GM18498 (cell line): Measurements from ENCODE around the gene HNRNPD.
A peak's percentile ranks its signal among the peaks of the same experiment; 100 is the strongest.
"Not testable (repeated sequence)": the region's sequence is repeated elsewhere in the genome, so short reads cannot be mapped to it uniquely, and the experiment has no call there.

Experiments
- ATAC-seq: cut with Tn5 transposase; IDR thresholded peaks from one replicate; pipeline ENCODE4 v1.9.1; 2021; ENCODE audit warnings: mild to moderate bottlenecking, moderate library complexity; ENCODE audit not compliant: unreplicated experiment

HNRNPD gene, protein sequence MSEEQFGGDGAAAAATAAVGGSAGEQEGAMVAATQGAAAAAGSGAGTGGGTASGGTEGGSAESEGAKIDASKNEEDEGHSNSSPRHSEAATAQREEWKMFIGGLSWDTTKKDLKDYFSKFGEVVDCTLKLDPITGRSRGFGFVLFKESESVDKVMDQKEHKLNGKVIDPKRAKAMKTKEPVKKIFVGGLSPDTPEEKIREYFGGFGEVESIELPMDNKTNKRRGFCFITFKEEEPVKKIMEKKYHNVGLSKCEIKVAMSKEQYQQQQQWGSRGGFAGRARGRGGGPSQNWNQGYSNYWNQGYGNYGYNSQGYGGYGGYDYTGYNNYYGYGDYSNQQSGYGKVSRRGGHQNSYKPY

DNA sequence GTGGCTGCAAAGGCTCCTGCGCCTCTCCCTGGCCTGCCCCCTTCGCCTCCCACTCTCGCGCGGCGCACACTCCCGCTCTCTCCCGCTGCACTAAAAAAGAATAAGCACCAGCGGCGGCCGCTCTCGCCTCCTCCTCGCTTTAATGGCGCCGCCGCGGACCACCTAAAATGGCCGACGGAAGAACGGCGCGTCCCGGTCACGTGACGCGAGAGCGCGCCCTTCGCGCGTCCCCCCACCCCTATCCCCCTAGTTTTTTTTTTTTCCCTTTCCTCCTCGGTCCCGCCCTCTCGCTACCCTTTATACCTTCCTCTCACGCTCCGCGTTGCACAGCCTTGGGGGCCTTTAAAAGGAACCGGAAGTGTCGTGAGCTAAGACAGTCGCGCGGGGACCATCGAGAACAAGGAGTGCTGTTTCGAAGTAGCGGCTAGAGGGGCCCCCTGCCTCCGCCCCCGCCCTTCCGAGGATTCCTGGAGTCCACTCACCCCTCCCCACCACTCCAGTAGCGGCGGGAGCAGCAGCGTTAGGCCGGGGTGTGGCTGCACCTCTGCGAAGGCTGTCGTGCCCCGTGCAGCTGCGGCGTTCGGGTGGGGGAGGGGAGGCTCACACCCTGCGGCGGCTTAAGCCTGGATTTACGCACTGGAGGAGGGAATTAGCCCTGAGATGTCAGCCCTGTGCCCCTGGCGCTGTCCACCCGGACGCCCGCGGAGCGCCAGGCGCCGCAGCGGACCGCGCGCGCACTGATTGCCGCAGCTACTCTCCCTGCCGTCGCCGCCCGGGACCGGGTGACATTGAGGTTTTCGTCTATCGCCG, at the start of gene HNRNPD:
HNRNPD (minus strand) TSS at position 176 of the 810 bp plus-strand sequence. CDS start 313 bp downstream, outside the sequence.
- ATAC-seq: peak; percentile 93

- ATAC-seq: no peak
These were observed 48.8 kb upstream of the HNRNPD start for GRCh38 chr4:82422616-82423015.

GRCh38 chr4:82421796-82422560, 48.2 kb upstream of the HNRNPD start:
- ATAC-seq: no peak

DNA sequence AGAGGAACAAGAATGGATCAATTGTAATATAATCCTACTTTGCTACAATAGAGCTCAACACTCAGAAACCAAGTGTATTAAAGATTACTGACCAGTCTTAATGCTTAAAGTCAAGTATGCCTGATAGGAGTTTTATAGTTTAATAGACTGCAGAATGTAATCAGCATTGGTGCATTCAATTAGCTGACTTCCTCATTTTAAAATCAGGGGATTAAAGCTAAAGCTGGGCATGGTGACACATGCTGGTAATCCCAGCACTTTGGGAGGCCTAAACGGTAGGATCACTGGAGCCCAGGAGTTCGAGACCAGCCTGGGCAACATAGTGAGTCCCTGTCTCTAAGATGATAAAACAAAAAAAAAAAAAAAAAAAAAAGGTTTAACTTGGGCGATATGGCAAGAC, 45.7 kb upstream of the HNRNPD start:
- ATAC-seq: no peak

DNA sequence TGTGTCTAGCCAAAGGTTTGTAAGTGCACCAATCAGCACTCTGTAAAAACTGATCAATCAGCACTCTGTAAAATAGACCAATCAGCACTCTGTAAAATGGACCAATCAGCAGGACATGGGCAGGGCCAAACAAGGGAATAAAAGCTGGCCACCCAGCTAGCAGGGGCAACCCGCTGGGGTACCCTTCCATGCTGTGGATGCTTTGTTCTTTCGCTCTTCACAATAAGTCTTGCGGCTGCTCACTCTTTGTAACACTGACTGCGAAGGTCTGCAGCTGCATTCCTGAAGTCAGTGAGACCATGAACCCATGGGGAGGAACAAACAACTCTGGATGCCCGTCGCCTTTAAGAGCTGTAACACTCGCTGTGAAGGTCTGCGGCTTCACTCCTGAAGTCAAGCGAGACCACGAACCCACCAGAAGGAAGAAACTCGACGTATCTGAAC, 42.2 kb upstream of the HNRNPD start:
- no peak for ATAC-seq

- ATAC-seq: not testable (repeated sequence)
These were observed 41.3 kb upstream of the HNRNPD start for GRCh38 chr4:82415061-82415460.

- no peak for ATAC-seq
These were observed 29.9 kb upstream of the HNRNPD start for GRCh38 chr4:82403725-82404124.

DNA sequence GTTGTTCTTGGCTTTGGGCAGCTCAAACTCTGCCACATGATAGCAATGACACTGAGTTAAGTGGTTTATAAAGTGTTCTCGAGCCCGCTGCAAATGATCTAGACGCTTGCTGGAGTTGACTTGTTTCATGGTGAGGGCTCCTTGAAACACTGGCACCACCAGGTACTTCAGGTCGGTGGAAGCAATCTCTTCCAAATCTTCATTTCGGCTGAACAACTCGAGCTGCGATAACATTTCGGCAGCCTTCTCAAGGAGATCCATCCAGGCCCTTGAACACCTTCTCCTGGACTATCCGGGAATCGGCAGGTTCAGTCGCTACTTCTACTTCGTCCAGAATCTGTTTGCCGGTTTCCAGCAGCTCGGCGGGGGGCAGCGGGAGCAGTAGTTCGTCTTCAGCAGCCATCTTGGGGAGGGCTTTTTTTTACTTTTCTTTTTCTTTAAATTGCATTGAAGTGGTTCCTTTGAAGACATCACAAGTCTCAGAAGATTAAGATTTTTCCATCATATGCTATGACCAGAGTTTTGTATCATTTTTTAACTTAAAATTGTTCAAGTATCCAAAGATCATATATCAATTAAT, 28.5 kb upstream of the HNRNPD start:
- ATAC-seq: no peak

- ATAC-seq: no peak
These were observed 27.8 kb upstream of the HNRNPD start for GRCh38 chr4:82401600-82401999.

- peak; percentile 55 for ATAC-seq
These were observed 24.5 kb upstream of the HNRNPD start for GRCh38 chr4:82398263-82398662.

GRCh38 chr4:82397527-82397926, 23.7 kb upstream of the HNRNPD start:
- ATAC-seq: no peak

GRCh38 chr4:82394896-82395295, 21.1 kb upstream of the HNRNPD start:
- ATAC-seq: no peak

DNA sequence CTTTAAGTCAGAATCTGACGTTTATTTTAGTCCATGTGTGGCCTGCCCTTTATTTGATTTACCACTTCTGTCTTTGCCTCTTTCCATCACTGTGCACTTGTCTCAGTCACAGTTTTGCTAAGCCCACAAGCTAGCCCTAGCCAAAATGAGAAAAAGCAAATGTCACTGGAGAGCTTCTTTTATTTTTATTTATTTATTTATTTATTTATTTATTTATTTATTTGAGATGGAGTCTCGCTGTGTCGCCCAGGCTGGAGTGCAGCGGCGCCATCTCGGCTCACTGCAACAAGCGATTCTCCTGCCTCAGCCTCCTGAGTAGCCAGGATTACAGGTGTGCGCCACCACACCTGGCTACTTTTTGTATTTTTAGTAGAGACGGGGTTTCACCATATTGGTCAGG, 16.3 kb upstream of the HNRNPD start:
- not testable (repeated sequence) for ATAC-seq

DNA sequence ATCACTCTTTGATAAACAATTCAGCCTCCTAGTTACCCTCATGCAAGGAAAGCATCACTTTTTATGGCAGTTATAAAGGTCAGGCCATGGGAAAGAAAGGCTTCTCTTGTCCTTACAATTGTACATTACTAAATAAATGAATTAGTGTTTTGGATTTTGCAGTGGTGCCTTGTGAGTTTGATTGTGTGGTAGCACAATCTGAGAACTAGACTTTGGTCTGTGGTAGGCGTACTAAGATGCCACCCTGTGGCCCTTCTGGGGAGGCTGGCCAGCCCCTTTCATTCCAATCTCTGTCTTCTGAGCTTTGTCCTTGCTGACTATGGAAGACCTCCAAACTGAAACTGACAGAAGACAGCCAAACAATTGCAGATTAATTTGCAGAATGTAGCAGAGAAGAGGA, 14.6 kb upstream of the HNRNPD start:
- no peak for ATAC-seq

- not testable (repeated sequence) for ATAC-seq
These were observed 12.5 kb upstream of the HNRNPD start for GRCh38 chr4:82386312-82386711.

DNA sequence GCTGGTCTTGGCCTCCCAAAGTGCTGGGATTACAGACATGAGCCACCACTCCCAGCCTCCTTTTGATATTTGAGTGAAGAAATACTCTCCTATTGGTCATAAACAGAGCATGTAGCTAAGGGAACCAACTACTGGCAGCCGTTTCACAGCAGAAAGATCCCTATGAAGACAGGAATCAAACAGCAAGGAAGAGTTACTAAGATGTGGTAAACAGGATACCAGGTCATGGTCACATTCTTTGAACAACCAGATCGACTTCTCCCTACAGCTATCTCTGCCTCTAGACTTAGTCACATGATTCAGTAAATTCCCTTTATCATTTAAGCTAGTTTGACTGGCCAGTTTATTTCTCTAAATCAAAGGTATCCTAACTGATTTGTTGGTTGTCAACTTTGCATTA, 9.0 kb upstream of the HNRNPD start:
- no peak for ATAC-seq

DNA sequence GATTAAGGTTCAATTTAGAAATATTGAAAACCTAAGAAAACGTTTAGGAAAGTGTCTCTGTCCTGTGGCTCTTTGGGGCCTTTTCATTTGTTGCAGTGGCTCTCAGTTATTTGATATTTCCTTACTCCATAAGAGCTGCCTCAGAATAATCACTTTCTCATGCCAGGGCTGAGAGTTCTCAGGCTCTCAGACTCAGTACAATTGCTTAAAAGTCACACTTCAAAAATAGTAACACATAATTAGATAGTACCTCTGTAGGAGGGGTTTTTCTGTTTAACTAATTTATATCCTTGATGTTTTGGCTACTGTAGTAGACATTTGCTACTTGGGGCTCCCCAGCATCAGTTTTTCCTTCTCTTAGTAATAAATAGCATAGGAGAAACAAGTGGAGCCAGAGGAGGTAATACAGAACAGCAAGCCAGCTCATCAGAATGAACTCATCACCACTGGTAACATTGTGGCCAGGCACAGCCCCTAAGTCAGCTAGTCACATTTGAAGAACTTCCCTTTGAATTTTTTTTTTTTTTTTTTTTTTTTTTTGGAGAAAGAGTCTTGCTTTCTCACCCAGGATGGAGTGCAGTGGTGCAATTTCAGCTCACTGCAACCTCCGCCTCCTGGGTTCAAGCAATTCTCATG, 8.0 kb upstream of the HNRNPD start:
- ATAC-seq: no peak

DNA sequence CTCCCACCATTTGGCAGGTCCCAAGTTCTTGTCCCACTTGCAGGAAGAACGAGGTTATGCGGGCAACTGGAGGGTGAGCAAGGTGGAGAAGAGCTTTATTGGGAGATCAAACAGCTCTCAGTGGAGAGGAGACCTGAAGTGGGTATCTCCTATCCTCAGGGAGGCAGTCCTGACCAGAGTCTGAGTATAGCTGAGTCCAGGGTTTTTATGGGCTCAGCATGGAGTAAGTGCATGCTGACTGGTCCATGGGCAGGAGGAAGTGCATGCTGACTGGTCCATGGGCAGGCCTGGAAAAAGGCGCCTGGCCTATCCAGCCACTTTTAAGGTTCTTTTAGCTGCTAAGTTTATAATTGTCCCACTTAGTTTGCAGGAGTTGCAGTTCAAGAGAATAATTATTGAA, 7.4 kb upstream of the HNRNPD start:
- ATAC-seq: no peak

GRCh38 chr4:82380831-82381230, 7.0 kb upstream of the HNRNPD start:
- ATAC-seq: no peak

GRCh38 chr4:82380344-82380743, 6.6 kb upstream of the HNRNPD start:
- no peak for ATAC-seq
